Activated CD4-positive, CD25-positive, alpha-beta regulatory T cell treated with anti-CD3 and anti-CD28 coated beads, Interleukin-2, amount 50 U/mL, for 16 hours (primary cell): ENCODE measurements around the gene RNFT2.

ENCODE experiments used
- DNase-seq: peaks from one replicate; pipeline ENCODE4 v3.0.0-alpha.2; 2020; ENCODE audit warnings: low read depth, low spot score

Gene RNFT2

DNA sequence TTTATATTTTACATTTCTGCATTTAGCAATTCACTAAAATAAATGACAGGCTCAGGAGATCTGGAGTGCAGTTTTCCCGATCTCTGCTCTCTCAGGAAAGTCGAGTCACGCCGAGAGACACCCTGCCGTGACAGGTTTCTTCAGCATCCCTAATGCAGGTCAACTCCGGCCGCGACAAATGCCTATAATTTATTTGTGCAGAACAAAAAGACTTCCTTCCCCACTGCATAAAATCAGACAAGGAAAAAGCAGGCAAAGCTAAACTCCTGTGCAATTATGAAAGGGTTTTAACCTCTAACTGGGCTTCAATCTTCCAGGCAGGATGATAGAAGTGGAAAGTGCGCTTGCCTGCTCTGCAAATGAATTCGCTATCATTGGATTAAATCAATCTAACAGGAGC, 28.3 kb upstream of the RNFT2 start:
- no peak for DNase-seq

DNA sequence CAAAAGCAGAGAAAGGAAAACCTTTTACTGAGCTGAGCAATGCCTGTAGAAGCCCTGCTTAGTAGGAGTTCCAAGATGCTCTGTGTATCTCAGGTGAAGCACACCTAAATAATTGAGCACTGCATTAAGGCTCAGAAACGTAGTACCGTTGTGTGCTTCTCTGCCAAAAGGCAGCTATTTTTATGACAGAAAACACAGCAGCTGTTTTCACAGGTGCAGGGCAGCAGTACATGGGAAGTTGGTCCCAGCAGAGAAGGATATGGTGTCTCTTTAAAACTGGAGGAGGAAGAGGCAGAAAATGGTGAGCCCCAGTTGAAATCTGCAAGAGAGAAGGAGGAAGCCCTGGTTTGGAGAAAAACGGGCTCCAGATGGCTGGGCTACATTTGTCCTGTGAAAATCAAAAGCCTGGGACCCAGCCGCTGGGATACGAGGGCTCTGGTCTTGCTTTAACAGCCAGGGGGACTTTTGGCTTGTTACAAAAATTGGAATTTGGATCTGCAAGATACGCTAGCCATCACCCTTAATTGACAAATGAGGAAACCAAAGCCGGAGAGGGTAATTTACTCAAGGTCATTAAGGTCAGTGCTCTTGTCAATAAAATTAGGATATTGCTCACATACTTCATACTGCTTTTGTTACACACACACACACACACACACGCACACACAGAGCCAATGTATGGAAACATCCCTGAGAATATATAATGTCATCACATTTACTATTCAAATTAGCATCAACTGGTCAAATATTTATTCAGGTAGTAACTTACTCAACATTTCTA, 27.6 kb upstream of the RNFT2 start:
- DNase-seq, result no peak

DNA sequence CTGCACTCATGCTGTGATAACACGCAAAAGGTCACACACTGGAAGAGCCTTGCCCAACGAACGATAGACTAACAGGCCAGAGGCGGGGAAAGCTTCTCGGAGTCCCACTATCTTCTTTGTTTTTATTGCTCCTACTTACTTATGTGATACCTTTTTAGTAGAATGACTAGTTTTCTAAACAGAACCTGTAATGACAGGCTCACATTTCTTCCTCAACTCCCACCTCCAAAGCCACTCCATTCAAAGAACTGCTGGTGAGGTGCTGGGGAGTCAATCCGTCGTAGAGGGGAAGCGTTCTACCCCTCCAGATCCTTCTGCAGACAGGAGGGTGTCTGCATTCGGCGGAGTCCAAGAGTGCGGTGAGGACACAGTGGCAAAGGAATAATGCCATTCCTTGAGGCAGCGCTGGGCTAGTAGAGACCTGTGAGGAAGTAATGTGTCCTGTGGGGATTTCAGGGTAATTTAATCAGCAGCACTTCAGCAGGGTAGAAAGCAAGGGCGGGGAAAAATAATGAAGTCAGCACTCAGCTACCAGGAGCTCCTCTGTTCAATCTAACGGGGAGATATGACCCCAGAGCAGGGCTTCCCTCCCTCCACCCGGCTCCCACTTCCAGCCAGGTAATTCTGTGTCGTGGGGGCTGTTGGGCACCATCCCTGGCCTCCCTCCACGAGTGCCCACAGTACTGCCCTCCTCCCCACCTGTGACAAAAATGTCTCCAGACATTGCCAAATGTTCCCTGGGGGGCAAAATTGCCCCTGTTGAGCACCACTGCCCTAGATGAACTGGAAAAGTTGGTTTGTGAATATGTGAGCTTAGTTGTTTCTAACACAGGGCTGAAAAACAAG, 25.4 kb upstream of the RNFT2 start:
- no peak for DNase-seq

DNA sequence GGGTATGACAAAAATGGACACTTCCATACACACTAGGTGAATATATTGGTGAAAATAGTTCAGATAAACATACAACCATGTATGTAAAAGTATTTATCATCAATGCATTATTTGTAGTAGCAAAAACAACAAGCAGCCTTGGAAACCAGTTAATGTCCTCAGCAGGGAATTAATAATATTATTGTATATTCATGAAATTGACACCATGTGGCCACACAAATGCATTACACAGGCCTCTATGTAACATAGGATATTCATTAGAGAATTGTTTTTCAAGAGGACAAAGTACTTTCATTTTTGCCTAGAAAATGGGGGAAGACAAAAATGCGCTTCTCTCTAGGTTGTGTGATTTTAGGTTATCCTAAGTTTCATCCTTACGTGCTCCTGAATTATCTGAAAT, 24.6 kb upstream of the RNFT2 start:
- no peak for DNase-seq

DNA sequence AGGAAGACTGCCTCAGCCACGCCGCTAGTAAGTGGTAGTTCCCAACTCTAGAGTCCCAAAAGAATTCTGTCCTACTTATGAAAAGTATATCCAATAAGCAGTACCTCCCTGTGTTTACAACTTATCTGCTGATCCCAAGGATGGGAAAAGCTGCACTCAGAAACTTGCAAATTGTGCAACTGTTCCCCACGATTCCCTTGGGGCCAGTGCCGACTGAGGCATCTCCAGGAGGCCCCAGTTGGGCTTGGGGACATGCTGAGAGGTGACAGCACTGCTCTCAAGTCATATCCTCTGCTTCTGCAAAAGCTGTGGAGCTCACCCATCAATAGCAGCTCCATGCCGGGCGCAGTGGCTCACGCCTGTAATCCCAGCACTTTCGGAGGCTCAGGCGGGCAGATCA, 23.9 kb upstream of the RNFT2 start:
- DNase-seq, result no peak

DNA sequence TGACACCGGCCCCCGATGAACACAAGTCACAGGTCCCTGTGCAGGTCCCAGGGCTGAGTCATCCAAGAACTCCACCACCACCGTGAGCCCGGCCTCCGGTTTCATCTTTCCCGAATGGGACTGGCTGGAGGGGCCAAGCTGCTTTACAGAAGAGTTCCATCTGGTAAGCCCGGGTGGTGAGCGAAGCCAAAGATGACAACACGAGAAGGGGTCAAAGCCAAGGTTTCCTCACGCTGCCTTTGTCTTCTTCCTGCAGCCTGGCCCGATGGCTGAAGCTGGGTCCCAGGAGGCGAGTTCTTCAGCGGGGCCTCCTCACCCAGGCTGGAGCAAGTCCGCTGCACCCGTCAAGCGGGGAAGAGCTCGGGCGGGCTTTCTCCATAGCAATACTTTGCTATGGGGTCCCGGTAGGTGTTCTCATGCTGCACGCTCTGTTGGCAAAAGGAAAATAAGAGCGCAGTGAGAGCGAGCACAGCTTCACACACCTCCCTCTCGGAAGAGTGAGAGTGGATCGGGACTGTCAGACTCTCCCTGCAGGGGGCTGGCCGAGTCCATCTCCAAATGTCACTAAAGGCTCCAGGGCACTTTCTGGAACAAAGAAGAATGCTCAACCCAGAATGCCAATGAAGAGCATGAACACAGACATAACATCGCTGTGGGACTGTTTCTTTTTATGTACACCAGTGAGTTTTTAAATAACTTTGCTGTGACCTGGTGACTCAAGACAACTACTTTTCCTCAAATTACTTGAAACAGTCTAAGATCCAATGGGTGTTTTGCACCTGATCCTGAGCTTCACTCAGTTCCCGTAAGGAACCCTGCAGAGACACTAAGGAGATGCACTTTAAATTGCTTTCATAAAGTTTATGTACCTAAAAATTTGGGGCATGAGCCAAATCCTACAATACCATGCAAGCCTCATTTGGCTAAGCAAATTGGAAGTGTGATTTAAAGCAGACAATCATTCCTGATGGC, 20.4 kb upstream of the RNFT2 start:
- DNase-seq, result no peak

DNA sequence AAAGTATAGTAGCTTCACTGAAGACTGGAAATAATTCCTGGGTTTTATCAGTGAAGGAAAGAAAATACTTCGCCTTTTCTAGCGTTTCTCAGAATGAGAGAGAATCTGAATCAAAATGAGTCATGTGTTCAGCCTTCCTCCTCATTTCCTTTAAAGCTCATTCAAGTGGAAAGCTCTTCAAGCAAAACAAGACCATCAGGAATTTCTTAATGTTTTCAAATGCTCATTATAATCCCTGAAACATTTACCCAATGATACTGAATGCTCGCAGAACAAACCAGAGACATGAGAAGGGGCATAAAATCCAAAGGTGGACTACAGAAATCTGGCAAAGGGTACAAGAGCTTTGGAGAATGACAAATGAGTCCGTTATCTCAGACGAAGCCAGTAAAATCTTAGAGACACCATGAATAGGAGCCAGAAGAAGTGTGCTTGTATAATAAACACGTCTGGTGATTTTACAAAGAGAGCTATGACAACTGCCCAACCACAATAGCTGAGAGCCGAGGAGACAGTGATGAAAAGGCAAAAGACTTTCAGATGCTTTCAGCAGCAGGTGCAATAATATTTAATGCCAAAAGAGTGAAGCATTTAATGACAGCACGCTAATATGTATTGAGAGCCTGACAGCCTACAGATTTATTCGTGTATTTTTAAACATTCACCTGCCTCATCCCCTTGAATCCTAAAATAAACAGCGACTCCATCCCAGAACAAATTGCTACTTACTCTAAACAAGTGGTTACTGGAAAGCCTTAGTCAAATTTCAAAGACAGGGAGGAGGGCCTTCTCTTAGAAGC, 19.3 kb upstream of the RNFT2 start:
- no peak for DNase-seq

DNA sequence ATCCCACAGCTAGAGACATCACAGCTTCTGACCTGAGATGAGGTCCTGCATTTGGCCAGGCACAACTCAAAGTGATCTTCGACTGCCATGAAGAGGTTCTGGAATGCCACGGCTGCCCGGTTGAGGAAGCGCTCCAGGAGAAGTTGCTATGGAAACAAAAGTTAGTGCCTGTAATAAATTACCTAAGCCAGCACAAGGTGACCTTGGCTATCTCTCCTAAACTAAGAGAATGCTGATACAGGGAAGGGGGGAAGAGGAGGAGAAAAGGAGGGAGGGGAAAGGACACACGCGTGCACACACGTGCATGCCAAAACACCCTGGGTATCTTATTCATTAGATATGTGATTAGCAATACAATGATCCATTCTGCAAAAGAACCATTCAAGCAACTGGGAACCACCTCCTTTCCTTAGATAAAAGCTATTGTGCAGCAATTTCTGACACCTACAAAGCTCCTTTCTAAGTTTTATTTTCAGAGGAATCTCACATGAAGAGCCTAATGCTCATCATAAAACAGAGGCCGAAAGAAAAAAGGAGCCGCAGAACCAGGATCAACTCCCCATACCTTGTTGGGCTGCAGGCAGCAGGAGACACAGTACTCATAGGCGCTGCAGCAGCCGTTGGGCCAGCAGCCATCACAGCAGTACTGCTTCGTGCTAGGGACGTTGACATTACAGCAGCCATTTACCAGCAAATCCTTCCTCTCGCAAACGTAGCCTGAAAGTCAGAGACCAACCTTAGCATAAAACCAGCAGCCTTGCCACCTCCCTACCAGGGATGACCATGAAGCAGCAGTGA, 18.2 kb upstream of the RNFT2 start:
- no peak for DNase-seq

DNA sequence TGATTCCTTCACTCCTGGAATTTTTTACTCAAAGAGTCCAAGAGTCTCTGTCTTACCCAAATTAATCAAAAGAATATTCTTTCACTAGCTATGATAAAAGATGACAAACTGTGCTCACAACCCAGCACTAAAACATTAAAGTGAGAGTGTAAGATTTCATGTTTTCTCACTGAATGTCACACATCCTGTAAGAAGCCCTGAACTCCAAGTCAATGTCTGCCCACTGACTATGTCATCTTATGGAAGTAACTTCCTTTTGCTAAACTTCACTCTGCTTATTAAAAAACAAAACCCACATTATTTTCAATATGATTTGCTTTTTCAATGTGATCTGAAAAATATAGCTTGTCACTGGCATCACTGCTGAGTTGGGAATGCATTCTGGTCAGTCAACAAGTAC, 15.9 kb upstream of the RNFT2 start:
- DNase-seq, result no peak

DNA sequence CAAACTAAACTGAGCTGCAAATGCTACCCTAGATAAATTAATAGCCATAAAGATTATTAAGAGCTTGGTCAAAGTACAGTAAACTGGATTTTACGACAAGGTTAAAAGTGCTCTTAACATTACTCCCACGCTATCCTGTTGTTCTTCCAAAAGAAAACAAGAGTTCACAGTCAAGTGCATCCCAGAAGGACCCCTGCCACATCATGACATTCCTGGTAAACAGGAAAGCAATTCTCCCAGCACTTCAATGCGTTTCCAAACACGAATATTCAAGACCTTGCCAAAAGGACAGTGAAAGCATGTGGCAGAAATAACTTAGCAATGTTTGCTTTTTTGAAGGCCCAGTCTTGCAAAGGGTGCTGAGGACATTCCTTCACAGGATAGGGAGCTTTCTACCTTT, 11.4 kb upstream of the RNFT2 start:
- DNase-seq, result no peak

DNA sequence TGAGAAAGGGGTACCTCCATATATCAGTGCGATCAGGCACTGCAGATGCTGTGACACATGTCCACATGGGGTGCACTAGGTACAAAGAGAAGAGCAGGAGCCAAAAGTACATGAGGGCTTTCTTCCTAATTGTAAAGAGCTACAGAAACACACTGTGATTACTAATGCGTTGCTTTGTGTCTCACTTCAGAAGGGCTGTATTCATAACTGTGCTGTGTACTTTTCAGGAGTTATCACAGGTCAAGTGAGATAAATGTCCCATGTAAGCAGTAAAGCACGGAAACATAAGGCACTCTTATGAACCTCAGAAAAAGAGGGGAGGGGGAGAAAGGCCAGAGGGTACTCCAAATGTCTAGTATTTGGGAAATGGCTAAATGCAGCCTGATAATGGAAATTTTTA, 10.9 kb upstream of the RNFT2 start:
- no peak for DNase-seq

DNA sequence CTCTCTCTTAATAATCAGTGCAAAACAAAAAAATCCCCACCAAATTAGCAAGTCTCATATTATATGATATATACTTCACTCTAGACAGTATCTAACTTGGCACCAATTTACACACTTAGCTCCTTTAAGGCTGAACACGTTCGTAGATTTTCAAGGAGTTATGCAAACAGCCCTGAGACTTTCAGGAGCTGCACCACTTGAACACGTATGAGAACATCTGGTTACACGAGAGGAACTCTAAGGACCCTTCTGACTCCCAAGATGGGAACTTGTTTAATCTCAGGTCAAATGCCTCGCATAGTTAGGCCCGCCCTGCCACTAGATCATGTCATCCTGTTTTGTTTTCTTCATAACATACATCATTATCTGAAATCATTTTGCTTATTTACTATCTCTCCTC, 10.2 kb upstream of the RNFT2 start:
- DNase-seq, result no peak

DNA sequence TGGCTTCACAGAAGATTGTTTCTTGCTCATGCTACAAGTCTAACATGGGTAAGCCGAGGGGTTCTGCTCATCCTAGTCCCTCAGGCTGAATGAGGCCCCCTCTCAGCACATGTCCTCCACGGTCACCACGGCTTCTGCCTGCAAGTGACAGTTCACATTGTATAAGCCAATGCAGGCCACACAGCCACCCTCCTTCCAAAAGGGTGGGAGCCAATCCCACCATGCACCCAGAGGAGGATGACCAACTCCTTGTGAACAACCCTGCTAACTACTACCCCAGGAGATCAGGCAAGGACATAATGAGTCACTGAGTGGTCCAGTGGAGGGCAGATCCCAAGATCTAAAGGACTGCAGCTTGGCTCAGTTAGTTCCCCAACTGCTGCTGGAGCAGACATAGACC, 6.3 kb upstream of the RNFT2 start:
- no peak for DNase-seq

DNA sequence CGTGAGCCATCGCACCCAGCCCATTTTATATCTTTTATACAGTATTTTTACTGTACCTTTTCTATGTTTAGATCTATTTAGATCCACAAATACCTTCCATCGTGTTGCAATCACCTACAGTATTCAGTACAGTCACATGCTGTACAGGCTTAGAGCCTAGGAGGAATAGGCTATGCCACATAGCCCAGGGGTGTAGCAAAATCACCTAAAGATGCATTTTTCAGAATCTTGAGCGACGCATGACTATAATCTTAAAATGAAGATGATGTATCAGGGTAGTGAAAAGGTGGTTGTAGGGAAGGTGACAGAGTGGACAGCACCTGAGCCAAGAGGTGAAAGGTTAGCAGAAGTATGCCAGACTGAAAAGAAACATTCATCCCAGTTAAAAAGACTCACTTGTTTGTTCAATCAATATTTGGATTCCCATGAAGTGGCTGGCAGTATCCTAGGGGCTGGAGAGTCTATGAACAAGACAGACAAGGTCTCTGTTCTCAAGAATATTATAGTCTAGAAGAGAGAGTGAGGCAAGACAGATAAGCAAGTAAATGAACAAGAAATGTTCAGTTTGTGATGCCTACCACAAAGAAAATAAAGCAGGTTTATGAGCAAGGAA, 3.9 kb upstream of the RNFT2 start:
- DNase-seq, result no peak

DNA sequence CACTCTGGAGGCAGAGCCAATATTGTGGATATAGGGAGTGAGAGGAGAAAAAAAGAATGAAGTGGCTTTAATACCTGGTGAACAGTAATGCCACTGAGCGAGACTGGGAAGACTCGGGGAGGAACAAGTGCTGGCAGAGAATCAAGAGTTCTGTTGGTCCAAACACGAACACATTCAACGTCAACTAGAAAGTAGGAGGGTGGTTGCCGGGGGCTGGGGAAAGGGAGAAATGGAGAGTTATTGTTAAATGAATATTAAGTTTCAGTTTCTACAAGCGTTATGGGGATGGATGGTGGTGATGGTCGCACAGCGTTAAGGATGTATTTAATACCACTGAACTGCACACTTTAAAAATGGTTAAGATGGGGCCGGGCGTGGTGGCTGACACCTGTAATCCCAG, 3.0 kb upstream of the RNFT2 start:
- no peak for DNase-seq

DNA sequence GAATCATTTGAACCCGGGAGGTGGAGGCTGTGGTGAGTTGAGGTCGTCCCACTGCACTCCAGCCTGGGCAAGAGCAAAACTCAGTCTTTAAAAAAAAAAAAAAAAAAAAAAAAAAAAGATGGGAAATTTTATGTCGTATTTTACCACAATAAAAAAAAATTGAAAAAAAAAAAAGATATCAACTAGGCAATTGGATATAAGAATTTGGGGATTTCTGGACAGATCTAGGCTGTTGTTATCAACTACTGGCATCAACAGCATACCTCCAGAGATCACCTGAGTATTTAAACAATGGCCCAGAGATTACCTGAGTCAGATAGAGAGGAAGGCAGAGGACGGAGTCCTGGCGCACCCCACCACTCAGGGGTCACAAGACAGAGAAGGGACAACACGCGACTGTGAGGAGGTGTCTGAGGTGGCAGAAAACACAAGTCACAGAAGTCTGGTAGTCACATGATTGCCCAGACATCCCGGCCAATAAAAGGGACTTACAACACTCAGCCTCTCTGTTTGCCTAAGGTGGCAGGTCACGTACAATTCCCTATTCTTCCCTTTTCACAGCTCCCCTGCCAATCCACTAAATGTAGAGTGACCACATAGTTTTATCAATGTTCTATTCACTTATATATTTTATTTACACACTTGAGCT, 2.0 kb upstream of the RNFT2 start:
- no peak for DNase-seq

DNA sequence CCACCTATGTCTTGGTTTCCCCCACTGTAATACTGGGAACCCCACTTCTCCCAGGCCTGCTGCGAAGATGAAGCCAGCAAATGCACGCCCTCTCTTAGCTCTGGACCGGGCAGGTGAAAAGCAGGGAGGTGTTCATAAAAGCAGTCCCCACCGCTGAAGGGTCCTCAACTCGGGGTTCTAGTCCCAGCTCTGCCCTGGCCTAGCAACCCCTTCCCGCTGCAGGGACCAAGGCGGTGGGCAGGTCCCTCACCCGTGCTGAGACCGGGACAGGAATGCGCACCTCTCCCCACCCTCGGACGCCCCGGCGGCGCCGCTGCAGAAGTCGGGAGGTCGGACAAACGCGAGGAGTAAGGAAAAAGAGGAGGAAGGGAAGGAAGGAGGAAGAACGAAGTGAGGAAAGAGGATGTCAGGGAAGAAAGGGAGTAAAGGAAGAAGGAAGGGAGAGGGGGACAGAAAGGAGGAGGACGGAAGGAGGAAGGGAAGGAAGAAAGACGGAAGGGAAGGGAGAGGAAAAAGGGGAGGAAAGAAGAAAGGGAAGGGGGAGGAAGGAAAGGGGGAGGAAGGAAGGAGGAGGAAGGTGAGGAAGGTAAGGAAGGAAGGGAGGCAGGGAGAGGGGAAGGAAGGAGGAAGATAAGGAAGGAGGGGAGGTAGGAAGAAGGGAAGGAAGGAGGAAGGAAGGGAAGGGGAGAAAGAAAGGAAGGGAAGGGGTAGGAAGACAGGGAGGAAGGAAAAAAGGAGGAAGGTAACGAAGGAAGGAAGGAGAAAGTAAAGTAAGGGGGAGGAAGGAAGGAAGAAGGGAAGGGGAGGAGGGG, 947 bp upstream of the RNFT2 start:
- DNase-seq, result no peak

DNA sequence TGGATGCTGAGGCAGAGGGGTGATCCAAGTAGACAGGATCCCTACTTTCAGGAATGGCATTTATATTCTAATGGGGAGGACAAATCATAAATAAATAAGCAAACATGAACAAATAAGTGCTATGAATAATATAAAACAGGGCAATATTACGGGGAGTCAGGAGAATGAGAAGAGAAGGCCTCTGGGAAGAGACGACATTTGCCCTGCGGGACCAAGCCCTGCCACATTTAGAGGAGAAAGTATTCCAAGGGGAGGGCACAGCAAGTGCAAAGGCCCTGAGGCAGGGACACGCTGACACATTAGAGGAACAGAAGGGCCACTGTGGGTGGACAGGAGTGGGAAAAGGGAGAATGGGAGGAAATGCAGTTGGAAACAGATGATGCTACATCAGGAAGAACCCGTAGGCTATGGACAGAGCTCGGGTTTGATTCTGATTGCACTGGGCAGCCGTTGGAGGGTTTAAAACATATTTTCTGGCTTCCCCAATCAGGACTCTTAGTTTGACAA, 1.3 kb downstream of the RNFT2 start:
- no peak for DNase-seq
